ENCODE data around the gene RGL1.

Gene RGL1

DNA sequence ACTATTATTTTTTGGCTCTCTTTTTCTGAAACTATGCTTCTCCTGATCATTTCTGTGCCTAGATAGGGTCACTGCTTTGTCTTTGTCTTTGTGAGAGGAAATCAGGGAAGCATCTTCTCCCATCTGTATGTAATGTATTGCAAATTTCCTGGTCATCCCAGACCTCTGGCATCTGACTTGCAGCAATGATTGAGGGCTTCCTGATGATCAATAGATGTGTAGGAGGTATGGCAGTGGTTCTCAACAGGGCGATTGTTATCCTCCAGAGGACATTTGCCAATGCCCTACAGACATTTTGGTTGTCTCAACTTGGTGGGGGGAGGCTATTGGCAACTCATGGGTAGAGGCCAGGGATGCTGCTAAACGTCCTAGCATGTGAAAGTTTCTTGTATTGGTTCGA, 64.7 kb downstream of the RGL1 start:
- DNase-seq (ENCODE audit: low spot score) = no peak

DNA sequence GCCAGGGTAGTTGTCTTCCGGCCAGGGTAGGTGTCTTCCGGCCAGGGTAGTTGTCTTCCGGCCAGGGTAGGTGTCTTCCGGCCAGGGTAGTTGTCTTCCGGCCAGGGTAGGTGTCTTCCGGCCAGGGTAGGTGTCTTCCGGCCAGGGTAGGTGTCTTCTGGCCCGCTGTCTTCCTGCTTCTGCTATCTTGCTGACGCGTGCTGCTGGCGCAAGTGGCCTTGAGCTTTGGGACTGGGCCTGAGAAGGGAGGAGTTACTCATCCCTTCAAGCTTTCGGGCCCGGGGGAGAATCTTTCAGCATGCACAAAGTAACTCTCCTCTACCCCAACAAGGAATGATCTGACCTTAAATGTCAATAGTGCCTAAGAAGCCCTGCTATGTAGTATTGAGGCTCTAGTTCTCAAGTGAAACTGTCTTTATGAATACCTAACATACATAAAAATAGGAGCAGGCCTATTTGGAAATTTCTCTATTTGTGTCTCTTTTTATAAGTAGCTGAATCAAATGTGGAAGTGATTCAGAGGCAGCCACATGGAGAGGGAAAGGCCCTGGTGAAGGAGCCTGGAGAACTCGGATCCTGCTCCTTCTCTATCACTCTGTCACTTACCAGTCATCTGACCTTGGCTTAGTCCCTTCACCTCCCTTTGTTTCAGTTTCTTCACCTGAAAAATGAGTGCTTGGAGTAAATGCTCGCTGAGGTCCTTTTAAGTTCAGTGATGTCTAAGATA, 65.6 kb downstream of the RGL1 start:
- no peak for DNase-seq (ENCODE audit: low spot score)

- DNase-seq (ENCODE audit: low spot score) = no peak
Measured at GRCh38 chr1:183871142-183871541, 66.2 kb downstream of the RGL1 start.

- no peak for DNase-seq (ENCODE audit: low spot score)
Measured at GRCh38 chr1:183871601-183872000, 66.7 kb downstream of the RGL1 start.

GRCh38 chr1:183872403-183872802, 67.5 kb downstream of the RGL1 start:
- DNase-seq (ENCODE audit: low spot score) = no peak

GRCh38 chr1:183873642-183874041, 68.7 kb downstream of the RGL1 start:
- no peak for DNase-seq (ENCODE audit: low spot score)

GRCh38 chr1:183876309-183876708, 71.4 kb downstream of the RGL1 start:
- no peak for DNase-seq (ENCODE audit: low spot score)

GRCh38 chr1:183877053-183877720, 72.3 kb downstream of the RGL1 start:
- no peak for DNase-seq (ENCODE audit: low spot score)

DNA sequence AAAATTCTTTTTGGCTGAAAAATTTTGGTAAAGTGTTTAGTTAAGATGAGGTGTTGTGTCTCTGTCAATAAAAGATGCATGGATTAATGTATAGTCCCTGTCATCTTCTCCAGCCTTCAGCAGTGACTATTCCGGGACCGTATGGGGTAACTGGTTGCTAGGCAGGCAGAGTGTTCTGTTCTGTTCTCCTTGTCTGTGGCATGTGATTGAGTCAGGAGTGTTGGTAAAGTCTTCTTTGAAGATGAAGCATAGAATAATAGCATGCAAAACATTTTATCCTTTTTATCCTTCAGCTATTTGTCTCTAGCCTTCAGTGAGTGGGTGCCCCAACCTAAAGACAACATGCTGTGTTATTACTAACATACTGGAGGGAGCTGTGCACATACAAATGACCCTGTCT, 74.6 kb downstream of the RGL1 start:
- no peak for DNase-seq (ENCODE audit: low spot score)

- DNase-seq (ENCODE audit: low spot score) = no peak
Measured at GRCh38 chr1:183879966-183880365, 75.0 kb downstream of the RGL1 start.

DNA sequence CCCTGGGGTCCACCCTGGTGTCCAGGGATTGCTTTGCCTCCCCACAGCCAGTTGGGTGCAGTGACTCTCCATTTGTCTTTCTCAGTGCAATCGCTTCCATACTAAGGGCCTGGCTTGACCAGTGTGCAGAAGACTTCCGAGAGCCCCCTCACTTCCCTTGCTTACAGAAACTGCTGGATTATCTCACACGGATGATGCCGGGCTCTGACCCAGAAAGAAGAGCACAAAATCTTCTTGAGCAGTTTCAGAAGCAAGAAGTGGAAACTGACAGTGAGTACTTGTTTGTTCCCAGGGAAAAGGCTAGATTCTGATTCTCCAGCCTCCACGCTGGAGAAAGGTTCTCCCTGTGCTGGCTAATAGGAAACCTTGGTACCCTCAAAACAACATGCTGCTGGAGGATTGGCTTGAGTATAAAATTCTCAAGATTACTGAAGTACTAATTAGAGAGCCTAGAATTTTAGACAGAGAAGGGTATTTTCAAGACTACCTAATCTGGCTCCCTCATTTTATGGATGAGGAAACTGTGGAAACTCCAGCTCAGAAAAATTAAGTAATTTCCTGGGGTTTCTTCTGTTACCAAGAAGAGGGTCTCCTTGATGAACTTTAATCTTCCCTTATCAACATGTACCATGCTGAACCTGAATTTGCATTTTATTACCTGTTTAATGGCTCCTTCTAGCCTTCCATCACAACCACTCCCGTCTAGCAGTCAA, 75.8 kb downstream of the RGL1 start:
- no peak for DNase-seq (ENCODE audit: low spot score)

- DNase-seq (ENCODE audit: low spot score) = no peak
Measured at GRCh38 chr1:183881387-183882131, 76.6 kb downstream of the RGL1 start.

GRCh38 chr1:183882335-183883167, 77.6 kb downstream of the RGL1 start:
- DNase-seq (ENCODE audit: low spot score) = no peak

DNA sequence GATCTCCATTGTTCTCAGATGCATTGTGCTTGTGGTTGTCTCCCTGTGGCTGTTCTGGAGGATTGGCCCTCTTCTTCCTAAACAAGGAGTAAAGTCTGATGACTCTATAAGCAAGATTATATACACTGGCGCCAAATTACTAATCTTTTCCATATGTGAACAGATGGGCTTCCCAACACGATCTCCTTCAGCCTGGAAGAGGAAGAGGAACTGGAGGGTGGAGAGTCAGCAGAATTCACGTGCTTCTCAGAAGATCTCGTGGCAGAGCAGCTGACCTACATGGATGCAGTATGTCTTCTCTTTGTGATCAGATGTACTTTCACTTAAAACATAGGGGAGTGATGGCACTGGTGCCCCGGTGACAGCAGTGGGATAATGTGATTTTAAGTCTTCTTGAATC, 78.7 kb downstream of the RGL1 start:
- DNase-seq (ENCODE audit: low spot score) = no peak

DNA sequence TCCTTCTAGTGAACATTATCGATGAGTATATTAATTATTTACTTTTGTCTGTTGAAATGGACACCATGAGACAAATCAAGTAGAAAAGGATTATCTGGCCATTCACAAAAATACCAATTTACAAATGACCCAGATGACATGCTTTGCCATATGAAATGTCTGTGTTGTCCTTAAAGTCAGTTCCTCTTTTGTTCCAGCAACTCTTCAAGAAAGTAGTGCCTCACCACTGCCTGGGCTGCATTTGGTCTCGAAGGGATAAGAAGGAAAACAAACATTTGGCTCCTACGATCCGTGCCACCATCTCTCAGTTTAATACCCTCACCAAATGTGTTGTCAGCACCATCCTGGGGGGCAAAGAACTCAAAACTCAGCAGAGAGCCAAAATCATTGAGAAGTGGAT, 79.6 kb downstream of the RGL1 start:
- no peak for DNase-seq (ENCODE audit: low spot score)

- DNase-seq (ENCODE audit: low spot score) = no peak
Measured at GRCh38 chr1:183885142-183885735, 80.3 kb downstream of the RGL1 start.

GRCh38 chr1:183886083-183886828, 81.3 kb downstream of the RGL1 start:
- no peak for DNase-seq (ENCODE audit: low spot score)

DNA sequence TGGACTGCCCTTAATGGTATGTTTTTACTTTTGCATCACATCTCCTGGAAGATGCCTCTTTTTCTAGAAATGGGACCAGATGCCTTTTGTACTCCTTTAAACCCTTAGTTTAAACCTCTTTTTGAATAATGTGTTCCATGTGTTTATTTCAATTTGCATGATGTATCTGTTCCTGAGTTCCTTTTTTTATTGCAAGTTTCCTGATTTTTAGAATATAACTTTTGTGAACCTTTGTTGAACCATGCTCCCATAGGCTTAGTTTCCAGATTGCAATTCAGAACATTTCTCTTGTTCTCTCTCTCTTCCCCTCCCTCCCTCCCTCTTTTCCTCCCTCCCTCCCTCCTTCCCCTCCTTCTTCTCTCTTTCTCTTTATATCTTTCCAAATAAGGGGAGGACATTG, 81.9 kb downstream of the RGL1 start:
- no peak for DNase-seq (ENCODE audit: low spot score)

GRCh38 chr1:183887826-183888819, 83.2 kb downstream of the RGL1 start:
- DNase-seq (ENCODE audit: low spot score) = peak; percentile 27
